Right cardiac atrium (tissue), 5 donors: ENCODE data around the gene THSD7A. TPM values are rescaled to one million over a fixed set of nuclear protein-coding genes. Genes with fewer than 3 reads are reported as not detected.
A peak's percentile ranks its signal among the peaks of the same experiment; 100 is the strongest.

Source experiments
- ATAC-seq, 2 donors: fragments of 200-7000 bp; cut with Tn5 transposase; one replicate each; pipeline versions ENCODE4 v1.8.0 to v1.9.1; 2020; ENCODE audit warnings: moderate library complexity in 2 of 2, mild to moderate bottlenecking in 1 of 2
- DNase-seq, 3 donors: peaks; one replicate each; pipeline ENCODE4 v3.0.0-alpha.2; 2020
- H3K27ac ChIP-seq: one replicate; pipeline ENCODE4 v1.5.1; 2013; ENCODE audit warnings: mild to moderate bottlenecking, low read length, control low read depth, moderate library complexity
- H3K27me3 ChIP-seq: one replicate; pipeline ENCODE4 v1.6.1; 2013; ENCODE audit not compliant: control insufficient read depth, insufficient read depth
- H3K4me1 ChIP-seq: one replicate; pipeline ENCODE4 v1.6.1; 2013; ENCODE audit warnings: low read length; ENCODE audit not compliant: control insufficient read depth, insufficient read depth
- H3K4me3 ChIP-seq: one replicate; pipeline ENCODE4 v1.5.1; 2013; ENCODE audit warnings: low read length, control low read depth
- H3K9me3 ChIP-seq: one replicate; pipeline ENCODE4 v1.6.1; 2013; ENCODE audit warnings: low read length; ENCODE audit not compliant: control insufficient read depth
- WGBS: extraction: QIAGEN DNeasy Blood & Tissue Kit; methylation state at CpG from one replicate; pipeline ENCODE4 v1.1.7; 2013; 5-methylcytosine and 5-hydroxymethylcytosine counted together
- intact Hi-C, 4 donors: fragments of 100-400 bp; cut with DNase I; formaldehyde crosslinking; loops; one replicate each; pipeline versions ENCODE4 v1.11.0 to v1.14.0; 2022 to 2023
- polyA plus RNA-seq: library from polyadenylated mRNA; stranded (reverse); fragments of 200-250 nt; gene quantifications from one replicate; pipeline ENCODE4 v1.2.3, GENCODE V29; 2013
- total RNA-seq, 4 donors: library from RNA; stranded (reverse); fragmentation: NEBNext Ultra II Directional; extraction: Animal tissue kit (Norgen Biotek cat#: 25700); gene quantifications; one replicate each; pipeline ENCODE4 v1.2.1, GENCODE V29; 2021
- donor health status: healthy with polysubstance abuse.
- donor health status: DM: no; HTN: yes; CAD: no.
- donor health status: DM: no; HTN: no; CAD: no.
- donor health status: DM: no; HTN: yes; CAD: no; lungs with severe emphysema.
- donor health status: DM: yes; HTN: yes; CAD: no.

THSD7A gene
- total and polyA plus RNA-seq, 5 donors: 0.34 to 3.6 (median 2.3) TPM

DNA sequence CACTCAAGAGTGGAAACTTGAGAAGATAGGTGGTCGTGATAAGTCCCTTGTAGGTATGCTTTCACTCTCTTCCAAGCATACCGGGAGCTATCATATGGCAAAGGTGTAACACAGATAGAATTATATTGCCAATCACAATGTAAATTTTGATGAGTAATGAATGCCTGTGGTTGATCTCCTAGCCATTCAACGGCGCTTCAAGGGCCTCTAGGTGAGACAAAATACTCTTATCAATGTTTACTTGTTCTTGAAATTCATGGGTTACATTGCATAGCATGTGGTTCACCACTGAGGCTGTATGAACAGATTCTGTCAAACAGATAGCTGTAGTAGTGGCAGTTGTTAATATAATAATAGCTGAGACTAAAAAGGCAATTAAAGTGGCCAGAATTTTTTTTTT, 82.4 kb downstream of the THSD7A start:
- DNase-seq (no peak), ATAC-seq (no peak)
- Histone ChIP-seq H3K27me3 (no peaks in the 10 kb centered on the region), H3K9me3 (no peaks in the 10 kb centered on the region), H3K4me1 (no peaks in the 10 kb centered on the region), H3K4me3 (no peak overlapping the region), H3K27ac (no peak overlapping the region)
- 88% methylated on average over 4 of the region's 4 CpGs for WGBS
- intact Hi-C loops: no loop called here

DNA sequence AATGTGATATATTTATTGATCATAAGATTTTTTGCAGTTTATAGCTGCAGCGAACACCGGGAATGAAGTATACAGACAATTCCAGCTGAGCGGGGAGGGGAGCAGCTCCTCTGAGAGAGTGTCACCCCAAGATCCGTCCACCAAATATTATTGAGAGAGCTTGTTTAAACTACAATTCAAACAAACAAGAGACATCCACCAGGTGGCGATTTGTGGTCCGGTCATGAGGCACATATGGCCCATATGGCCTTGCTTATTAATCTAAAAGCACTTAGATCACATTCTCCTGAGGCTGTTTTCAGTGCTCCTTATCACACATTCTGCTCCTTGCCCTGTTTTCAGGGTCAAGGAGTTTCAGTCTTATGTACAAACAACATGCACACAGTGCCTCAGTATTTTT, 83.1 kb downstream of the THSD7A start:
- Histone ChIP-seq H3K4me3 (no peak overlapping the region), H3K9me3 (no peaks in the 10 kb centered on the region), H3K27me3 (no peaks in the 10 kb centered on the region), H3K4me1 (no peaks in the 10 kb centered on the region), H3K27ac (no peak overlapping the region)
- no peak for DNase-seq
- intact Hi-C loops: no loop called here
- WGBS: 95% methylated on average over 6 of the region's 6 CpGs
- no peak for ATAC-seq

DNA sequence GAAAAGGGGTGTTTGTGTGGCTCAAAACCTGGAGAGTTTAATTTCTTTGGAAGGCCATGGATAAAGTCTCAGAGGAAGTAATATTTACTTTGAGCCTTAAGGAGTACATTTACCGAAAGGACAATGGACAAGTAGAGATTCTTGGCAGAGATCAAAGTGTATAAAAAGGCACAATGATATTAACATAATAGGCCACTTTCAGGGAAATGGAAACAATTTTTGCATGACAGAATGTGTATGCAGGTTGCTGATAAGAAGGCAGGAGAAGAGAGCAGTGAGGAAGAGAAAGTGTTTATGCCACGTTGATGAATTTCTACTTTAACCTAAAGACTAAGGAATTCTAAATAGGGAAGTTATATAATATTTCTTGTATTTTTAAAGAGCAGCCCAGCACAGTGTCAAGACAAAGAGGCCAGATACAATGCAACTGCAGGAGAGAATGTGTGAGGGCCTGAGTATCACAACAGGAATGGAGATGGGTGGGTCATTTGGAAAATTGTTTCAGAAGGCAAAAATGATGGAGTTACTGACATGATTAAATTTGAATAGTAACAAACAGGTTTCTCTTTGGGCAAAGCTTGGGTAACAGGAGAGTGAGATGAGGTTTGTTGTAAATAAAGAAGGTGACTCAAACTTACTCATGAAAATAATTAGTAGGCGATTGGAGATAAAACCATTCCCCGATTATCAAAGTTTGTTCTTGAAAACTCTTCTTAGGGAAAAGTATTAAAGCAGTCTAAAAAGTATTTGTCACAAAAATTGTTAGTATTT, 84.1 kb downstream of the THSD7A start:
- 77% methylated on average over 4 of the region's 4 CpGs for WGBS
- no peaks in the 10 kb centered on the region for H3K27me3 ChIP-seq
- H3K4me3 ChIP-seq: no peak overlapping the region
- H3K27ac ChIP-seq: no peak overlapping the region
- ATAC-seq (no peak), DNase-seq (no peak)
- intact Hi-C loops: no loop called here
- no peaks in the 10 kb centered on the region for H3K9me3 ChIP-seq
- H3K4me1 ChIP-seq: no peaks in the 10 kb centered on the region

DNA sequence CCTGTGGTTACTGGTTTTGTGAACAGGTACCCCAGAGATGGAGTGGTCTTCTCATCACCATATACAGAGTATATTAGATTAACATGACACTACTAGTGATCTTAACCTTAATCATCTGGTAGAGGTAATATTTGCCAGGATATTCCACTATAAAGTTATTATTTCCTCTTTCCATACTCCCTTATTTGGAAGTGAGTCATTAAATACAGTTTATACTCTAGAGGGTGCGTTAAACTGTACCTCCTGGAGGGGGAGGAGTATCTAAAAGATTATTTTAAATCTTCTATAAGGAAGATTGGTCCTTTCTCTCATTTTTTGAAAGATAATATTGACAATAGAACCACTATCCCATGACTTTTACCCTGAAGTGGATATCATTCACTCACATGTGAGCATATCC, 85.4 kb downstream of the THSD7A start:
- ATAC-seq (no peak), DNase-seq (no peak)
- H3K27me3 ChIP-seq: no peaks in the 10 kb centered on the region
- 92% methylated on average over 1 of the region's 1 CpG for WGBS
- H3K27ac ChIP-seq: no peak overlapping the region
- H3K4me3 ChIP-seq: no peak overlapping the region
- intact Hi-C loops: no loop called here
- H3K9me3 ChIP-seq: no peaks in the 10 kb centered on the region
- peaks cover 1% of the 10 kb centered on the region for H3K4me1 ChIP-seq

DNA sequence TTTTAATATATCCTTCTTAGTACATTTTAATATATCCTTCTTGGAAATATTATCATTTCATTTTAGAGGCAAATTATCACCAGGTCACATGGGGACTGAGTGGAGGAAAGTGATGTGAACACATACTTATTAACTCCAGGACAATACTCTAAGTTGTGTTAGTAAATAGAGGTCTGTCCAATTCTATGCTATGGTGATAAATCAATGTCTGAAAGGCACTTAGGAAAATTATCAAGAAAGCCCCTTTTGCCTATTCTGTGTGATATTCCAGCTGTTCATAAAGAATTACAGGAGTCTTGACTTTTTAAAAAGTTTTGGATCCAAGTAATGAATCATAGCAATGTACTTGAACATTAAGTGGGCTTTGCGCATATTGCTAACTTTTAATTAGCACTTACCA, 88.5 kb downstream of the THSD7A start:
- 97% methylated on average over 1 of the region's 1 CpG for WGBS
- intact Hi-C loops: no loop called here

DNA sequence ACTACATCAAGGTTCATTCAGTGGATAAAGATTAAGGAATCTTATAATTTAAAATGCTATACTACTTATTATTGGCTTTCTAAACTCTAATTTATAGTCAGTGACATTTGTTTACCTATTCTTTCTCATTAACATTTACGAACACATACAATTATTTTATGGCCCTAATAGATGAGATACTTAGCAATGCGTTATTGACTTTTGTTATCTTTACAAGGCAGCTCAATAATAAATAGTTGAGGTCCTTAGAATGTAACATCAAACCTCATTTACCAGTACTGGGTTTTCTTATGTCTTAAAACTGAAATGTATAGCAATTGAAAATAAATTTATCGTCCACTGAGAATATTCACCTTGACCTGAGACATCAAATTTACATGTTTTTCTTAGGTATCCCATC, 89.0 kb downstream of the THSD7A start:
- 92% methylated on average over 3 of the region's 3 CpGs for WGBS
- Histone ChIP-seq H3K9me3 (no peaks in the 10 kb centered on the region), H3K27ac (no peak overlapping the region), H3K4me3 (no peak overlapping the region), H3K27me3 (no peaks in the 10 kb centered on the region), H3K4me1 (peaks cover 1% of the 10 kb centered on the region)
- no peak for ATAC-seq
- intact Hi-C loops: no loop called here
- DNase-seq: no peak

More for the DNA sequence above, 88.5 kb downstream of the THSD7A start:
- no peak for ATAC-seq
- H3K27me3 ChIP-seq: no peaks in the 10 kb centered on the region
- no peaks in the 10 kb centered on the region for H3K9me3 ChIP-seq
- no peak overlapping the region for H3K27ac ChIP-seq
- H3K4me1 ChIP-seq: peaks cover 1% of the 10 kb centered on the region
- DNase-seq: no peak
- H3K4me3 ChIP-seq: no peak overlapping the region

DNA sequence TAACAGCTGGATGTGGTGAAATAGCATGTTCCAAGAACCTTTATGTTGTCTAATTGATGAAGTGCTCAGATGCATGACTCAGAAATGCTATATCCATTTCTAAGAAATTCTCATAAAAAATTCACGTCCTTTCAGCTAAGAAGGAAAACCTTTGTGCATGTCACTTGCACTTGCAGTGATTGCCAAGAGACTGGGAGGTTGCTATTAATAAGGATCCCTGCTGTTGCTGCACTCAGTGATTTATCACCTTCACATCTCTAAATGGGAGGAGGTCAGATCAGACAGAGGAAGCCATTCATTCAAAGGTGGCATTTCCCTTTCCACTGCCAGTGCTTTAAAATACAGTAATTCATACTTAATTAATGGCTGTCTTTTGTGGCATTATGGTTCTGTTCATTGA, 89.5 kb downstream of the THSD7A start:
- H3K4me3 ChIP-seq: no peak overlapping the region
- no peaks in the 10 kb centered on the region for H3K27me3 ChIP-seq
- WGBS: 26% methylated on average over 1 of the region's 1 CpG
- intact Hi-C loops: no loop called here
- H3K4me1 ChIP-seq: peaks cover 1% of the 10 kb centered on the region
- DNase-seq: no peak
- no peak for ATAC-seq
- H3K9me3 ChIP-seq: no peaks in the 10 kb centered on the region
- H3K27ac ChIP-seq: no peak overlapping the region

DNA sequence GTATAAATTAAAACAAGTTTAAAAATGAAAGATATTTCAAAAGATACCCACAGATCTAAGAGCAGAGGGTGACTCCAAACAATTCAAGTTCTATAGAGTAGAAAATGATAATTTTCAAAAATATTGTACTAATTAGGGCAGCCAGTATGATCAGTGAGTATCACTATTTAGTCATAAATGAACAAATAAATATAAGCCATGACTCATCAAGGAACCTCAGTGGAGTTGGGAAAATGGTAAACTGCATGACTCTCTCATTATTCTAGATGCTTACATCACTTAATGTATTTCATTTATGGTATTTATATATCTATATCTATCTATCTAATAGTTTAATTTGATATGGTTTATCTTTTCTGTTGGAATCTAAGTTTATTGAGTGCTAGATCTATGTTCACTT, 94.3 kb downstream of the THSD7A start:
- DNase-seq (no peak), ATAC-seq (no peak)
- no peak overlapping the region for H3K27ac ChIP-seq

DNA sequence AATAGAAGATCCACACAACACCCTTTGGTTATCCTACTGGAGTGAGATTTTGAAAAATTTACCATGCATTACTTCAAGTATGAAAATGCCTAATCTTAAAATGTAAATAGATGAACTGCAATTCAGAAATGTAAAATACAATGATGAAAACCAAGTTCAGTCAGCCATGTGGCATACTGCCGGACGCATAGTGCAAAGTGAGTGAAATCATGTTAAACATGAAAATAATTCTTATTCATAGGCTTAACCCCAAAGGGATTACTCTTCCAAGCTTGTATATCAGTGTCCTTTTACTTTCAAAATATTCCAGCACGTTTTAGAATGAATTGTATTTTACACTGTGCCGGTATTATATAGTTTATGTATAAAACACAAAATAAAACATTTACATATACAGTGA, 99.8 kb downstream of the THSD7A start:
- WGBS: 82% methylated on average over 4 of the region's 4 CpGs
- DNase-seq (no peak), ATAC-seq (no peak)
- Histone ChIP-seq H3K9me3 (no peaks in the 10 kb centered on the region), H3K4me1 (no peaks in the 10 kb centered on the region), H3K27me3 (no peaks in the 10 kb centered on the region), H3K4me3 (no peak overlapping the region), H3K27ac (no peak overlapping the region)
- intact Hi-C loops: no loop called here

More for the DNA sequence above, 94.3 kb downstream of the THSD7A start:
- Histone ChIP-seq H3K4me3 (no peak overlapping the region), H3K9me3 (no peaks in the 10 kb centered on the region), H3K4me1 (peaks cover 1% of the 10 kb centered on the region), H3K27me3 (no peaks in the 10 kb centered on the region)
- intact Hi-C loops: no loop called here

DNA sequence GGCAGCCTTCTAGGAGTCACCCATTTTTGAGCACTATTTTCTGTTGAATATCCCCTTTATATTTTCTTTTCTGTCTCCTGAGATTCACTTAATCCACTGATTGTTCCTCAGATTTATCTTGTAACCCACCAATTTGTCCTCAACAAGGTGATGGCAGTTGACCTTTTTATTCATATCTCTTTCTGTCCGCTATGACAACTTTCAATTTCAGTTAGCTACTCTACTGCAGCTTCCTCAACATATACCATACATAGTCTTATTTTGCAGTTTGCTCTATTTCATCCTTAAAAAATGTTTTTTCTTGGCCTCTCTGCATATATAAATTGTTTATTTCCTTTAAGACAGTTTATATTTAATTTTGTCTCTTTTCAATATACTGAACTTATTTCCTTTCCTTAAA, 101.3 kb downstream of the THSD7A start:
- H3K4me1 ChIP-seq: no peaks in the 10 kb centered on the region
- no peak for ATAC-seq
- no peak for DNase-seq
- 97% methylated on average over 1 of the region's 1 CpG for WGBS
- no peaks in the 10 kb centered on the region for H3K27me3 ChIP-seq
- H3K27ac ChIP-seq: no peak overlapping the region
- intact Hi-C loops: no loop called here
- no peaks in the 10 kb centered on the region for H3K9me3 ChIP-seq
- no peak overlapping the region for H3K4me3 ChIP-seq

DNA sequence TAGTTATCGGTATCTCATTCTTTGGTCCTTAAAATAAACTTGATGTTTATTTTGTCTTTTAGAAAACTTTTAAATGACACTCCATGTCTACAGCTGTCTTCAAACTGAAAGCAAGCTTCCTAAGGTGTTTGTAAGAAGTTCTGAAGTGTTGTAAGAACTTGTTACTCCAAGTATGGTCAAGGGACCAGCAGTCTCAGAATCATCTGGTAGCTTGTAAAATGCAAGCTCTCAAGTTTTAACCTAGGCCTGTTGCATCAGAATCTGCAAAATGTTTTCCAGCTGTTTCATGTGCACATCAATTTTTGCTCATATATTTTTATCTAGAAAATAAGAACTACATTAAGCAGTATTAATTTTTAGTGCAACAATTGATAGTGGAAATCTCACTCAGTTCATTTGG, 104.1 kb downstream of the THSD7A start:
- no peak for ATAC-seq
- 88% methylated on average over 1 of the region's 1 CpG for WGBS
- no peak overlapping the region for H3K4me3 ChIP-seq
- DNase-seq: no peak
- H3K9me3 ChIP-seq: no peaks in the 10 kb centered on the region
- no peak overlapping the region for H3K27ac ChIP-seq
- intact Hi-C loops: no loop called here
- no peaks in the 10 kb centered on the region for H3K4me1 ChIP-seq
- no peaks in the 10 kb centered on the region for H3K27me3 ChIP-seq

DNA sequence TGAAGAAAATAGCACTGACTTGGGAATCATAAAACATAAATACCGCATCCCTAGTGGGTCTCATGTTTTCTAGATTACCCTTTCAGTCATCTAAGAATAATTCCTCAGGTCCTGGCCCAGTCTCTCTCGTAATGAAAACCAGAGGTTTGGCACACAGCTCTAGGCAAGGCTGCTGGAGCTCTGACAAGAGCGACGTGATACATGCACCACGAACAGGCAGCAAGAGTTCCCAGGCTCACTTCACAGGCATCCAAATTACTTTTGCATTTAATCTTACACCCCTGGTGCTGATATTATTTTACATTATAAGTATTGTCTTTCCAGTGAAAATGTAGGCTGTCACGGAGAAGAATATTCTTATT, 105.2 kb downstream of the THSD7A start:
- peak; percentile 75 to 84 for ATAC-seq
- 46% methylated on average over 6 of the region's 6 CpGs for WGBS
- intact Hi-C loops: no loop called here

More for the DNA sequence above, 105.2 kb downstream of the THSD7A start:
- DNase-seq: peak; percentile 52 to 83 (median 70)
- Histone ChIP-seq H3K9me3 (no peaks in the 10 kb centered on the region), H3K27me3 (no peaks in the 10 kb centered on the region), H3K4me3 (no peak overlapping the region), H3K4me1 (no peaks in the 10 kb centered on the region), H3K27ac (no peak overlapping the region)
